Fibroblast of skin of left quadriceps (primary cell): Measurements from ENCODE around the gene SLC46A1.

Source experiments
- DNase-seq, 2 experiments: peaks; one replicate each; pipeline ENCODE4 v3.0.0-alpha.2; 2013; ENCODE audit warnings: low read depth in 2 of 2

The SLC46A1 gene

GRCh38 chr17:28379814-28380801 lies 25.9 kb downstream of the SLC46A1 start:
- no peak for DNase-seq

DNA sequence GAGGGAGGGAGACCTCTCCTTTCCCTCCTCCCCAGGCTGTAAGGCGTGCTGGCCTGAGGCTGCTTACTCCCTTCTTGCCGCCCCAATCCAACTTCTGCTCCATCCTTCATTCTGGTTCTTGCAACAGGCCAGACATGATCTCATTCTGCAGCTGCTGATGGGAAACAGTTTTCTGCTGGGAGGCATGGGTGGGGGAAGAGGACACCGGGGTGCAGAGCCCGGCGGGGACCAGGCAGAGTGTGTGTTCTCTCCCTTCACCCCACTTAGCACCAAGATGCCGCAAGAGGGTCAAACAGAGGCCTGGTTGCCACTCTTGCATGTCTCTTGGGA lies 33.1 kb downstream of the SLC46A1 start:
- DNase-seq: no peak

- no peak for DNase-seq
Measured at GRCh38 chr17:28372203-28372944, 33.6 kb downstream of the SLC46A1 start.

DNA sequence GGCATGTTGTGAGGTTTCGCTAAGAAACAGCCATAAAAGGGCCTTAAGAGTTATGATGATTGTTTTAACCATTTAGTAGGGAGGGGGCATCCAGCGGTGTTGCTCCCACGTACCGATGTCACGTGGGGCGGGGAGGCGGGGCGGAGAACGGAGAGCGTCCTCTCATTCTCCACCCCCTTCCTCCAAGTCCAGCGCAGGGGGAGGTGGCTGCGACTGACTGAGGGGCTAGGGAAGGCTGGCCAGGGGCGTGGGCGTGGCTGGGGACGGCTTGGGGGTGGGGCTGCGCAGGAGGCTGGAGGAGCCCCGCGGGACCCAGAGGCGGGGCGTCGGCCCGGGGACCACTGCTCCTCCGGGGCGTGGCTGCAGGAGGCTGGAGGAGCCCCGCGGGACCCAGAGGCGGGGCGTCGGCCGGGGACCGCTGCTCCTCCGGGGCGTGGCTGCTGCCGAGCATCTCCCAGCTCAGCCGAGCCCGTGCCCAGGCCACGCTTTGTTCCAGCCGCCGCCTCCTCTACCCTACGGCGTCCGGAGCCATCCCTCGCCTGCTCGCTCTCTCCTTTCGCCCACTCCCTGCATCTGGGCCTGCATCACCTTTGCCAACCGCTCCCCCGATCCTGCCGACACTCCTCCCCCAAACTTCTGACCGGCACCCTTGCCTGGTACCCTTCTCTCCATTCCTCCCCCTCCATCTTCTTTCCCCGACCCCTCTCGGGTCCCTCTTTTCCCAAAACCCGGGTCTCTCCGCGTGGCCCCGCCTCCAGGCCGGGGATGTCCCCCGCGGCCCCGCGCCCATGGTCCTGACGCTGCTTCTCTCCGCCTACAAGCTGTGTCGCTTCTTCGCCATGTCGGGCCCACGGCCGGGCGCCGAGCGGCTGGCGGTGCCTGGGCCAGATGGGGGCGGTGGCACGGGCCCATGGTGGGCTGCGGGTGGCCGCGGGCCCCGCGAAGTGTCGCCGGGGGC lies 34.5 kb downstream of the SLC46A1 start, which contains the start of gene SARM1:
Gene SARM1, plus strand, starts transcription at position 450 of the 958 bp plus-strand sequence. Its CDS starts 339 bp downstream, at position 789.
- peak; percentile 84 to 85 for DNase-seq

- no peak for DNase-seq
Measured at GRCh38 chr17:28370744-28371103, 35.3 kb downstream of the SLC46A1 start.

DNA sequence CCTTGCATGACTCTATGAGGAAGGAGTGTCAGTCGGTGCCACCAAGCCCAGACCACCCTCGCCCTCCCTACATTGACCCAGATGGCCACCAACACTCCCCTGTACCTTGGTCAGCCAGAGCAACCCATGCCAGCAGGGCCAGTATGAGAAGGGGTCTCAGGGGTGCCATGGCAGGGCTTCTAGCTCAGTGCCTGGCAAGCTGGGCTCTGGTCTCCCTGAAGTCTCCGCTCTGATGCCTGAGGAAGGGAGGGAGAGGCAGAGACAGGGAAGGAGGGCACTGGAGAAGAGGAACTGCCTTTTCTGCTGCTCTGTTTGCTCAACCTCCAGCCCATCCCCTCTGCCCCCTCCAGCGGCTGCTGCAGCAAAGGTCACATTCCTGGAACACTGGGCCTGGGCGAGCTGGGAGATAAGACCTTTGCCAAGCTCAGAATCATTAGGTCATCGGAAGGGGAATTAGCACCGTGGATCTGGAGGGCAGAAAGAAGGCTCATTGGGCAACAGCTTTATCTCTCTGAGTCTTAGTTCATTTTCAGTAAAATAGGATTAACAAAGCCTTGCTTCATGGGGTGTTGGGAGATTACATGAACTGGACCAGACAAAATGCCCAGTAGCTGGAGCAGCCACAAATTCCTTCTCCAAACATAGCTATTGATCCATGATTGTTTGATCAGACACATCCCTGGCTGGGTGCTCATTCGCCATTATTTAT lies 35.8 kb downstream of the SLC46A1 start, which contains the start of gene VTN:
Gene VTN, minus strand, starts transcription at position 273 of the 709 bp plus-strand sequence. Its CDS starts 104 bp downstream, at position 169.
- DNase-seq: no peak

GRCh38 chr17:28369684-28370034 lies 36.4 kb downstream of the SLC46A1 start:
- DNase-seq: no peak

- DNase-seq: no peak
Measured at GRCh38 chr17:28368915-28369683, 36.9 kb downstream of the SLC46A1 start.

- DNase-seq: no peak
Measured at GRCh38 chr17:28368306-28368831, 37.6 kb downstream of the SLC46A1 start.

DNA sequence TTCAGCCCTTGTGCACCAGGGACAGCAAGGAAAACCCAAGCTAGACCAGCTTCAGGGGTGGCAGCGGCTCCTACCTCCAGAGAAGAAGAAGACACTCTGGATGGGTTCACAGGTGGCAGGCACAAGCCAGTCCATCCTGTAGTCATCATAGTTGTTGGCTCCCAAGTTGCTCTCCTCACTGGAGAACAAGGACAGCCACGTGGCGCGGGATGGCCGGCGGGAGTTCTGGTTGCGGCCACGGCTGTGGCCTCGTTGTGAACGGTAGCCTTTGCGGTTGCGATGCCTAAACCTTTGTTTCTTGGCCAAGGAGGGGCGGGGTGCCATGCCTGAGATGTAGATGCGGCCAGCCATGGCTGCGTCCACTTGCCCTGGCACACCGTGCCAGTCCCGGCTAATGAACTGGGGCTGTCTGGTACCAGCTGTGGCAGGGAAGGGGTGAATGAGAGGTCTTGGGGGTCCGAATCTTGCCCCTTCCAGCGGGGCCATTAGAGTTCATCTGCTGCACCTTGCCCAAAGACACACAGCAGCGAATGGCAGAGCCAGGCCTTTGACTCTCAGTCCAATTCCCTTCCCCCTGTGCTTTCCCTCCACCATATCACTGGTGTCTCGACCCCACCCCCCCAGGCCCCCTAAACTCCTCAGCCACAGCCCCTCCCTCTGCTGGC lies 38.2 kb downstream of the SLC46A1 start:
- DNase-seq: no peak

DNA sequence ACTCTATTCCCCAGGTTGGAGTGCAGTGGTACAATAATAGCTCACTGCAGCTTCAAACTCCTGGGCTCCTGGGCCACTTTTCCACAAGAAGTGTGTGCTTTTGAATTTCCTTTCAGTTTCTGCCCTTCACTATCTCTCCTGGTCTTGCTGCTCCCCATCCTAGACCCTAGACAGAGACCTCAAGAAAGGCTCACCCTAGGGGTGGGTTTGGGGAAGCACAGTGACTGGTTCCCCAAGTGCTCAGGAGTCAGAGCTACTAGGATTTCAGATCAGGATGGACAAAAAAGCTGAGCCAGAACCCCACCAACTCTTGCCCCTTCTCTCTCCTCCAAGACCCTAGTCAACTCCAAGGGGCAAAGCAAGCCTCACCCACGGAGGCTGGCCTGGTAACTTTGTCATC lies 39.4 kb downstream of the SLC46A1 start:
- DNase-seq: no peak

- no peak for DNase-seq
Measured at GRCh38 chr17:28365487-28365886, 40.5 kb downstream of the SLC46A1 start.

GRCh38 chr17:28364665-28365363 lies 41.2 kb downstream of the SLC46A1 start, which contains the start of gene SEBOX:
Gene SEBOX, minus strand, starts transcription at chr17:28365199. Its CDS starts 48 bp downstream, at chr17:28365151.
- no peak for DNase-seq

- DNase-seq: no peak
Measured at GRCh38 chr17:28363776-28364650, 42.0 kb downstream of the SLC46A1 start.

DNA sequence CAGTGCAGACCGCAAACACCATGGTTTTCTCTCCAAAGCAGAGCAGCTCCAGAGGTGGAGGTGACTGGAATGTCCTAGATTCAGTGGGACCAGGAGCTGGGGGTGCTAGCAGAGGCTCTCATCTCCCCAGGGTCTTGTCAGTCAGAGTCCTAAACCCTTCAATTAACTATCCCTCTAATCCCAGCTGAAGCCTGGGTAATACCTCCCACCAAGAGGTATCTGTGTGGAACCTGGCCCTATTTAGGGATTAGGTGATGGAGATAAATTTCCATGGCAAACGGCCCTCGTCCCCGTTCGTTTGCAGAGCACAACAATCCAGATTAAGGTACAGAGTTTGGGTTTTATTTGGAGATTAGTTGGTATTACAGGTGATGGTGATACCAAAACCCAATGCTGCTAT lies 42.8 kb downstream of the SLC46A1 start:
- no peak for DNase-seq

- DNase-seq: no peak
Measured at GRCh38 chr17:28357901-28358197, 48.2 kb downstream of the SLC46A1 start.

DNA sequence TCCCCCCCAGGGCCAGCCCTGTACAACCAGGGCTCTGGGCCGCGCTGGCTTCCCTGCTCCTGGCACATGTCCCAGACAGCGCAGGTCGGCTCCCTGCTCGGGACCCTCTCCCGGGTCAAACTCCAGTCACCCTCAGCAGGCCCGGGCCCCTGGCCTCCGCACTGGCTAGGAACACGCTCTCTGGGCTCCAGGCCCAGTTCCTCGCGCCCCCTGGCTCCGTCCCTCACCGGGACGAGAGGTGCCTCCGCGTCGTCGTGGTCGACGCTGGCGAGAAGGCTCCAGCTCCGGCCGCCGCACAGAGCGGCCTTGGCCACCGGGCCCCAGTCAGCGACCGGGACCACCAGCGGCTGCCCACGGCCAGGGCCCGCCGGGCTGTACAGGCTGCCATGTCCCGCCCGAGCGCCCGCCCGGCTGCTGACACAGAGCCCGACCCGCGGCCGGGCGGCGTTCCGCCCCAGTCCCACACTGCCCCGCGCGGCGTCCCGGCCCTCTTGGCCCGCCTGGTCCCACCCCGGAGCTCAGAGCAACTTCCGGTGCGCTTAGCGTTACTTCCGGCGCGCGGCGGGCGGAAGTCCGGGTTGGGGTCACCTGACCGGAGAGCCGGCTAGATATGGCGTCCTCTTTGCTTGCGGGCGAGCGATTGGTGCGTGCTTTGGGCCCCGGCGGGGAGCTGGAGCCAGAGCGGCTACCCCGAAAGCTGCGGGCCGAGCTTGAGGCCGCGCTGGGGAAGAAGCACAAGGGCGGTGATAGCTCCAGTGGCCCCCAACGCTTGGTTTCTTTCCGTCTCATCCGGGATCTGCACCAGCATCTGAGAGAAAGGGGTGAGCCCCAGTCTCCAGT lies 48.7 kb downstream of the SLC46A1 start, which contains the start of gene POLDIP2:
Gene POLDIP2, minus strand, starts transcription at position 467 of the 840 bp plus-strand sequence. Its CDS starts 79 bp downstream, at position 388.
- peak; percentile 86 to 88 for DNase-seq
